AG10803 (cell line): ENCODE results near the gene USP36.

Experiments
- DNase-seq: peaks from one replicate; pipeline ENCODE4 v3.0.0; 2010; ENCODE audit warnings: low read depth
- H3K4me3 ChIP-seq: 2 replicates; pipeline ENCODE4 v1.5.1; 2011; ENCODE audit warnings: mild to moderate bottlenecking, low read length, control low read depth
- CTCF ChIP-seq: conservative IDR thresholded peaks from 2 replicates; pipeline ENCODE4 v1.5.1; 2011; ENCODE audit warnings: mild to moderate bottlenecking, low read length, control low read depth, inconsistent platforms

Gene USP36

GRCh38 chr17:78815696-78816095, 24.9 kb downstream of the USP36 start:
- TF ChIP-seq CTCF = no peak
- no peak for DNase-seq
- H3K4me3 ChIP-seq = no peak overlapping the region

GRCh38 chr17:78812855-78813254, 27.8 kb downstream of the USP36 start:
- DNase-seq = peak; percentile 12
- TF ChIP-seq CTCF = no peak
- H3K4me3 ChIP-seq = no peak overlapping the region

- no peak overlapping the region for H3K4me3 ChIP-seq
- no peak for TF ChIP-seq CTCF
Observed at GRCh38 chr17:78808163-78808562, 32.5 kb downstream of the USP36 start.

GRCh38 chr17:78806451-78806850, 34.2 kb downstream of the USP36 start:
- no peak for DNase-seq
- H3K4me3 ChIP-seq = no peak overlapping the region
- no peak for TF ChIP-seq CTCF

More at GRCh38 chr17:78808163-78808562, 32.5 kb downstream of the USP36 start:
- peak; percentile 6 for DNase-seq

GRCh38 chr17:78805301-78805700, 35.3 kb downstream of the USP36 start:
- no peak for DNase-seq
- no peak overlapping the region for H3K4me3 ChIP-seq
- TF ChIP-seq CTCF = no peak

- TF ChIP-seq CTCF = no peak
- DNase-seq = no peak
- no peak overlapping the region for H3K4me3 ChIP-seq
Observed at GRCh38 chr17:78804777-78805176, 35.8 kb downstream of the USP36 start.

- TF ChIP-seq CTCF = no peak
- H3K4me3 ChIP-seq = no peak overlapping the region
- no peak for DNase-seq
Observed at GRCh38 chr17:78803186-78803845, 37.3 kb downstream of the USP36 start.
